ENCODE data around the gene VOPP1.

DNA sequence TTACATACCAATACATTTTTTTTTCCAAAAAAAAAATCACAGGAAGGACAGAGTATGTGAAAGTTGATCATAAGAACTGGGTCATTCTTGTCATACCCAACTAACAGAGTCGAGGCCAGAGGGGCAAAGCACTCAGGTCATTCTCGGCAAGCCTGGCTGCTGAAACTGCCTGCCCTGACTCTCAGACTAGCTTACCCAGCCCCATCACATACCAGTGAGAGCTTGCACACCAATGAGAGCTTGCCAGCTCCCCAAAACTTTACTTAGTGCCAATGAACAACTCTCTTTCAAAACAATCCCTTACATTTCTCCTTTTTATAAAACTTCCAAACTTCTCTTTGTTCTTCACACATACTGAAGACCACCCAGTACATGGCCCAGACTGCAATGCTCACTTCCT, 48.9 kb downstream of the VOPP1 start:
- TF ChIP-seq SUZ12 (IDR thresholded peaks at IDR 0.05; ENCODE audit: extremely low read depth, insufficient read depth, insufficient read length) (no peak), ZNF274 (IDR thresholded peaks at IDR 0.05; ENCODE audit: low read depth, low read length) (no peak)

All from NT2/D1 (cell line).